Measurements from ENCODE around the gene IDUA. TPM values are rescaled to one million over a fixed set of nuclear protein-coding genes. Genes with fewer than 3 reads are reported as not detected.
A peak's percentile ranks its signal among the peaks of the same experiment; 100 is the strongest.
"Not testable (repeated sequence)": the region's sequence is repeated elsewhere in the genome, so short reads cannot be mapped to it uniquely, and the experiment has no call there.

IDUA gene
- total RNA-seq: 57.8 and 67.4 TPM in 2 replicates
- total RNA-seq (2013): 12.4 TPM
- 51.8 and 57.0 TPM in 2 replicates for polyA plus RNA-seq
- polyA minus RNA-seq: 27.8 and 37.4 TPM in 2 replicates

- no peak for TF ChIP-seq EZH2 (IDR thresholded peaks at IDR 0.05; ENCODE audit: borderline replicate concordance, insufficient read depth, low read depth, low read length, poor library complexity, severe bottlenecking)
- TF ChIP-seq, protein P1, sequence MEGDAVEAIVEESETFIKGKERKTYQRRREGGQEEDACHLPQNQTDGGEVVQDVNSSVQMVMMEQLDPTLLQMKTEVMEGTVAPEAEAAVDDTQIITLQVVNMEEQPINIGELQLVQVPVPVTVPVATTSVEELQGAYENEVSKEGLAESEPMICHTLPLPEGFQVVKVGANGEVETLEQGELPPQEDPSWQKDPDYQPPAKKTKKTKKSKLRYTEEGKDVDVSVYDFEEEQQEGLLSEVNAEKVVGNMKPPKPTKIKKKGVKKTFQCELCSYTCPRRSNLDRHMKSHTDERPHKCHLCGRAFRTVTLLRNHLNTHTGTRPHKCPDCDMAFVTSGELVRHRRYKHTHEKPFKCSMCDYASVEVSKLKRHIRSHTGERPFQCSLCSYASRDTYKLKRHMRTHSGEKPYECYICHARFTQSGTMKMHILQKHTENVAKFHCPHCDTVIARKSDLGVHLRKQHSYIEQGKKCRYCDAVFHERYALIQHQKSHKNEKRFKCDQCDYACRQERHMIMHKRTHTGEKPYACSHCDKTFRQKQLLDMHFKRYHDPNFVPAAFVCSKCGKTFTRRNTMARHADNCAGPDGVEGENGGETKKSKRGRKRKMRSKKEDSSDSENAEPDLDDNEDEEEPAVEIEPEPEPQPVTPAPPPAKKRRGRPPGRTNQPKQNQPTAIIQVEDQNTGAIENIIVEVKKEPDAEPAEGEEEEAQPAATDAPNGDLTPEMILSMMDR (IDR thresholded peaks at IDR 0.05): peak; percentile 82
- Histone ChIP-seq H3K4me2 (replicated peaks; ENCODE audit: low read depth, low read length, poor library complexity, severe bottlenecking) (peak within 1 kb of the TSS; percentile 86), H3K27ac (ENCODE audit: low read length in 2 of 2) (peak within 1 kb of the TSS; percentile 19 to 76), H3K36me3 (replicated peaks in 1 of 2; ENCODE audit: control extremely low read depth in 1 of 2, control insufficient read depth in 1 of 2, extremely low read depth in 1 of 2, insufficient read depth in 2 of 2, low read length in 1 of 2) (no peaks in the 10 kb centered on the region), H3K9ac (ENCODE audit: low read length) (peak within 1 kb of the TSS; percentile 71), H3K4me3 (ENCODE audit: control extremely low read depth in 1 of 5, extremely low read depth in 1 of 5, insufficient read depth in 1 of 5, low read depth in 2 of 5, low read length in 4 of 5) (peak within 1 kb of the TSS; percentile 52 to 83 (median 68)), H3K27me3 (replicated peaks in 1 of 4; ENCODE audit: control extremely low read depth in 1 of 4, control insufficient read depth in 3 of 4, insufficient read depth in 4 of 4, low read length in 3 of 4) (no peaks in the 10 kb centered on the region), H2AFZ (ENCODE audit: insufficient read depth, low read depth, low read length, poor library complexity, severe bottlenecking) (peak within 1 kb of the TSS; percentile 92), H3K9me3 (ENCODE audit: control extremely low read depth in 1 of 3, control insufficient read depth in 2 of 3, insufficient read depth in 1 of 3, low read length in 2 of 3) (no peaks in the 10 kb centered on the region), H3K4me1 (ENCODE audit: control insufficient read depth in 2 of 2, insufficient read depth in 2 of 2, low read length in 2 of 2) (peaks cover 25 to 26% of the 10 kb centered on the region in 2 donors), H3K79me2 (ENCODE audit: control insufficient read depth, insufficient read depth, low read length) (peaks cover 15% of the 10 kb centered on the region), H4K20me1 (ENCODE audit: control insufficient read depth, insufficient read depth, low read length, poor library complexity, severe bottlenecking) (peaks cover 14% of the 10 kb centered on the region)
- ChIA-PET CTCF (interaction anchor here (0.8 to 6.7 kb wide), 30 partner anchors 11 to 745 kb away, joined by 3 to 90 read pairs (median 4); partner anchors contain the start of genes ATP5ME, DGKQ, GAK and MYL5), POLR2A (interaction anchor here (0.5 to 1.7 kb wide), 9 partner anchors 23 to 313 kb away, joined by 3 to 8 read pairs (median 4); partner anchors contain the start of genes ATP5ME, FGFRL1, GAK and MYL5)
- Mint-ChIP-seq H3K9me3 (ENCODE audit: insufficient read depth) (no peaks in the 10 kb centered on the region), H3K27me3 (no peaks in the 10 kb centered on the region), H3K27ac (peak within 1 kb of the TSS; percentile 88), H3K4me3 (peak within 1 kb of the TSS; percentile 91), H3K4me1 (peaks cover 23% of the 10 kb centered on the region)
- peak; percentile 93 for DNase-seq
- 1% methylated on average over 68 of the region's 69 CpGs for WGBS (ENCODE audit: insufficient coverage)
- intact Hi-C loops (cut with micrococcal nuclease): loop anchor here (1.0 to 10.0 kb wide), 10 partner anchors 14 to 742 kb away; partner anchors contain the start of genes DGKQ, FGFRL1, GAK and TMEM175
- peak; percentile 84 for ATAC-seq (ENCODE audit: low read depth)
Observed at GRCh38 chr4:986879-987623, at the start of gene IDUA. Gene IDUA (plus strand): TSS chr4:987044. CDS start chr4:987085, 41 bp downstream.

DNA sequence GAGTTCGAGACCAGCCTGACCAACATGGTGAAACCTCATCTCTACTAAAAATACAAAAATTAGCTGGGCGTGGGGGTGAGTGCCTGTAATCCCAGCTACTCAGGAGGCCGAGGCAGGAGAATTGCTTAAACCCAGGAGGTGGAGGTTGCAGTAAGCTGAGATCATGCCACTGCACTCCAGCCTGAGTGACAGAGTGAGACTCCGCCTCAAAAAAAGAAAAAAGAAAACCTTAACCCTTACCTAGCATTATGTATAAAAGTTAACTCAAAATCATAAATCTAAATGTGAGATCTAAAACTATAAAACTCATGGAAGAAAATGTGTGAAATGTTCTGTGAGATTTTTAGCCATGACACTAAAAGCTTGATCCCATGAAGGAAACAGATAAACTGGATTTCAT is 47.3 kb upstream of the IDUA start:
- CTCF ChIA-PET: not testable (repeated sequence)
- intact Hi-C loops (cut with micrococcal nuclease): loop anchor here (5.0 to 10.0 kb wide), 3 partner anchors 68 to 445 kb away; partner anchors contain the start of genes PCGF3, PIGG and ZNF721

More for the DNA sequence above, 47.3 kb upstream of the IDUA start:
- H3K4me3 Mint-ChIP-seq; H3K27me3 Mint-ChIP-seq; H3K36me3 ChIP-seq (replicated peaks in 1 of 2; ENCODE audit: control extremely low read depth in 1 of 2, control insufficient read depth in 1 of 2, extremely low read depth in 1 of 2, insufficient read depth in 2 of 2, low read length in 1 of 2); H3K4me2 ChIP-seq (replicated peaks; ENCODE audit: low read depth, low read length, poor library complexity, severe bottlenecking); POLR2A ChIA-PET; H3K27ac ChIP-seq (ENCODE audit: low read length in 2 of 2); DNase-seq; H3K9me3 Mint-ChIP-seq (ENCODE audit: insufficient read depth); H3K9me3 ChIP-seq (ENCODE audit: control extremely low read depth in 1 of 3, control insufficient read depth in 2 of 3, insufficient read depth in 1 of 3, low read length in 2 of 3); H3K4me3 ChIP-seq (ENCODE audit: control extremely low read depth in 1 of 5, extremely low read depth in 1 of 5, insufficient read depth in 1 of 5, low read depth in 2 of 5, low read length in 4 of 5); H3K27ac Mint-ChIP-seq; H3K9ac ChIP-seq (ENCODE audit: low read length); ATAC-seq (ENCODE audit: low read depth); H3K27me3 ChIP-seq (replicated peaks in 1 of 4; ENCODE audit: control extremely low read depth in 1 of 4, control insufficient read depth in 3 of 4, insufficient read depth in 4 of 4, low read length in 3 of 4); H2AFZ ChIP-seq (ENCODE audit: insufficient read depth, low read depth, low read length, poor library complexity, severe bottlenecking): not testable (repeated sequence)
- peaks cover 28 to 33% of the 10 kb centered on the region in 2 donors for H3K4me1 ChIP-seq (ENCODE audit: control insufficient read depth in 2 of 2, insufficient read depth in 2 of 2, low read length in 2 of 2)
- H3K4me1 Mint-ChIP-seq: peaks cover 43% of the 10 kb centered on the region
- H3K79me2 ChIP-seq (ENCODE audit: control insufficient read depth, insufficient read depth, low read length): peaks cover 70% of the 10 kb centered on the region
- peaks cover 21% of the 10 kb centered on the region for H4K20me1 ChIP-seq (ENCODE audit: control insufficient read depth, insufficient read depth, low read length, poor library complexity, severe bottlenecking)
- no CpG with 5 or more reads among the region's 4 CpGs for WGBS (ENCODE audit: insufficient coverage)

Data from B cell (primary cell).